Fibroblast of lung (primary cell): ENCODE results near the gene ZNF579. TPM values are rescaled to one million over a fixed set of nuclear protein-coding genes. Genes with fewer than 3 reads are reported as not detected.

Experiments used
- DNase-seq, 2 donors: peaks; one replicate each; pipeline versions ENCODE4 v3.0.0 to v3.0.0-alpha.2; 2010; ENCODE audit warnings: low read depth in 2 of 2
- H2AFZ ChIP-seq: 2 replicates; pipeline ENCODE4 v1.5.1; 2012; ENCODE audit warnings: low read length, control low read depth, inconsistent platforms
- H3K27ac ChIP-seq: 2 replicates; pipeline ENCODE4 v1.5.1; 2011; ENCODE audit warnings: low read length, control low read depth; ENCODE audit not compliant: insufficient read depth
- H3K27me3 ChIP-seq: 2 replicates; pipeline ENCODE4 v1.5.1; 2011; ENCODE audit warnings: mild to moderate bottlenecking, low read length; ENCODE audit not compliant: control insufficient read depth, insufficient read depth
- H3K36me3 ChIP-seq: 2 replicates; pipeline ENCODE4 v1.5.1; 2011; ENCODE audit warnings: low read length; ENCODE audit not compliant: control insufficient read depth, insufficient read depth
- H3K4me1 ChIP-seq: 2 replicates; pipeline ENCODE4 v1.5.1; 2011; ENCODE audit warnings: low read length; ENCODE audit not compliant: control insufficient read depth, insufficient read depth; ENCODE audit errors: extremely low read depth
- H3K4me2 ChIP-seq: 2 replicates; pipeline ENCODE4 v1.5.1; 2011; ENCODE audit warnings: low read length, control low read depth; ENCODE audit not compliant: insufficient read depth; ENCODE audit errors: extremely low read depth
- H3K4me3 ChIP-seq, 4 experiments: fragments of 200-600 bp in 1 of 4; sonication (generic) in 1 of 4; replicated peaks in 1 of 4; 2 replicates each; pipeline ENCODE4 v1.5.1; 2011 to 2016; ENCODE audit warnings: low read length in 4 of 4, low read depth in 3 of 4, mild to moderate bottlenecking in 3 of 4, control low read depth in 2 of 4, inconsistent platforms in 1 of 4, mixed read lengths in 1 of 4; ENCODE audit not compliant: insufficient read depth in 1 of 4; ENCODE audit errors: control extremely low read depth in 1 of 4
- H3K79me2 ChIP-seq: 2 replicates; pipeline ENCODE4 v1.5.1; 2012; ENCODE audit warnings: mild to moderate bottlenecking, low read length, inconsistent platforms; ENCODE audit not compliant: control insufficient read depth, insufficient read depth
- H3K9ac ChIP-seq: 2 replicates; pipeline ENCODE4 v1.5.1; 2011; ENCODE audit warnings: mild to moderate bottlenecking, low read length, control low read depth; ENCODE audit not compliant: insufficient read depth
- H3K9me3 ChIP-seq: 2 replicates; pipeline ENCODE4 v1.5.1; 2012; ENCODE audit warnings: low read depth, low read length; ENCODE audit not compliant: control insufficient read depth, insufficient read depth
- H4K20me1 ChIP-seq: 2 replicates; pipeline ENCODE4 v1.5.1; 2011; ENCODE audit warnings: low read length; ENCODE audit not compliant: control insufficient read depth, insufficient read depth; ENCODE audit errors: extremely low read depth
- EZH2 ChIP-seq: IDR thresholded peaks from 2 replicates; pipeline ENCODE4 v1.5.1; 2012; ENCODE audit warnings: low read length, control low read depth, mild to moderate bottlenecking; ENCODE audit errors: missing control alignments
- polyA plus RNA-seq, 2 donors: library from polyadenylated mRNA; depleted of rRNA in 1 of 2; stranded (reverse) in 1 of 2; unstranded in 1 of 2; fragments of >200 nt; gene quantifications; 2 replicates each; pipeline ENCODE4 v1.2.1, GENCODE V29; 2011 to 2012; ENCODE audit warnings: missing spikeins in 1 of 2
- total RNA-seq: library from RNA; depleted of rRNA; stranded (reverse); fragments of >200 nt; gene quantifications from 2 replicates; pipeline ENCODE4 v1.2.1, GENCODE V29; 2014
- TF ChIP-seq, protein P1 (sequence below), 2 donors: IDR thresholded peaks in 1 of 2; conservative IDR thresholded peaks in 1 of 2; 1 replicate in 1 of 2; 2 replicates in 1 of 2; pipeline ENCODE4 v1.5.1; 2011 to 2012; ENCODE audit warnings: low read length in 2 of 2, control low read depth in 1 of 2, inconsistent platforms in 1 of 2, low read depth in 1 of 2, mild to moderate bottlenecking in 1 of 2

Gene ZNF579
- total and polyA plus RNA-seq, 2 donors (not counting 1 experiment from before 2014, with no cell fraction given): 4.2 to 5.4 TPM

DNA sequence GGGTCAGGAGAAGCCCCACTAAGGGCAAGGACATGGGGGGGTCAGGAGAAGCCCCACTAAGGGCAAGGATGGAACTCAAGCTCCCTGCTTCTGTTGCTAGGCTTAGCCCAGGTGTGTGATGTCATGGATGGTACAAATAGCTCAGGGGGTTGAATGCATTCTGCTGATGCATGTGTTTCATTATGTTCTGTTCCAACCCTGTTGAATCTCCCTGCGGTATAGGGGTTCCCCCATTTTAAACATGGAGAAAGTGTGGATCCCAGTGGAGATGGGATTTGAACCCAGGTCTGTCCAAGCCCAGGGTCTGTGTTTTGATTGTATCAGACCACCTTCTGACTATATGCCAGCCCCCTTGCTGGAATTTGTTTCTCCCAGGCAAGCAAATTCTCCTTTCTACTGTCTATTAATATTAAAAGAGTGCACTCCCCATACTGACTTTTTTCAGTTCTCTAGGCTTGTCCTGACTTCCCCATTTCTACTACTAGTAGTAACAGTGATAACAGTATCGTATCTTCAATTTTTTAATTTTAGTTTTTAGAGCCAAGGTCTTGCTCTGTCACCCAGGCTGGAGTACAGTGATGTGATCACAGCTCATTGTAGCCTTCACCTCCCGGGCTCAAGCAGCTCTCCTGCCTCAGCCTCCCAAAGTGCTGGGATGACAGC is 31.5 kb upstream of the ZNF579 start:
- DNase-seq: no peak
- TF ChIP-seq, protein P1, sequence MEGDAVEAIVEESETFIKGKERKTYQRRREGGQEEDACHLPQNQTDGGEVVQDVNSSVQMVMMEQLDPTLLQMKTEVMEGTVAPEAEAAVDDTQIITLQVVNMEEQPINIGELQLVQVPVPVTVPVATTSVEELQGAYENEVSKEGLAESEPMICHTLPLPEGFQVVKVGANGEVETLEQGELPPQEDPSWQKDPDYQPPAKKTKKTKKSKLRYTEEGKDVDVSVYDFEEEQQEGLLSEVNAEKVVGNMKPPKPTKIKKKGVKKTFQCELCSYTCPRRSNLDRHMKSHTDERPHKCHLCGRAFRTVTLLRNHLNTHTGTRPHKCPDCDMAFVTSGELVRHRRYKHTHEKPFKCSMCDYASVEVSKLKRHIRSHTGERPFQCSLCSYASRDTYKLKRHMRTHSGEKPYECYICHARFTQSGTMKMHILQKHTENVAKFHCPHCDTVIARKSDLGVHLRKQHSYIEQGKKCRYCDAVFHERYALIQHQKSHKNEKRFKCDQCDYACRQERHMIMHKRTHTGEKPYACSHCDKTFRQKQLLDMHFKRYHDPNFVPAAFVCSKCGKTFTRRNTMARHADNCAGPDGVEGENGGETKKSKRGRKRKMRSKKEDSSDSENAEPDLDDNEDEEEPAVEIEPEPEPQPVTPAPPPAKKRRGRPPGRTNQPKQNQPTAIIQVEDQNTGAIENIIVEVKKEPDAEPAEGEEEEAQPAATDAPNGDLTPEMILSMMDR (conservative IDR thresholded peaks at IDR 0.05 in 1 of 2, IDR thresholded peaks at IDR 0.05 in 1 of 2; ENCODE audit: low read depth in 1 of 2, low read length in 2 of 2): no peak
- no peak for TF ChIP-seq EZH2
- H3K9me3 ChIP-seq: no peaks in the 10 kb centered on the region
- no peak overlapping the region for H3K4me2 ChIP-seq
- peaks cover 21% of the 10 kb centered on the region for H3K36me3 ChIP-seq
- peaks cover 20% of the 10 kb centered on the region for H3K79me2 ChIP-seq
- no peak overlapping the region for H3K27ac ChIP-seq
- H3K9ac ChIP-seq: no peak overlapping the region
- no peaks in the 10 kb centered on the region for H3K4me1 ChIP-seq
- H3K4me3 ChIP-seq: no peak overlapping the region
- no peak overlapping the region for H2AFZ ChIP-seq
- H4K20me1 ChIP-seq: no peaks in the 10 kb centered on the region
- no peaks in the 10 kb centered on the region for H3K27me3 ChIP-seq

DNA sequence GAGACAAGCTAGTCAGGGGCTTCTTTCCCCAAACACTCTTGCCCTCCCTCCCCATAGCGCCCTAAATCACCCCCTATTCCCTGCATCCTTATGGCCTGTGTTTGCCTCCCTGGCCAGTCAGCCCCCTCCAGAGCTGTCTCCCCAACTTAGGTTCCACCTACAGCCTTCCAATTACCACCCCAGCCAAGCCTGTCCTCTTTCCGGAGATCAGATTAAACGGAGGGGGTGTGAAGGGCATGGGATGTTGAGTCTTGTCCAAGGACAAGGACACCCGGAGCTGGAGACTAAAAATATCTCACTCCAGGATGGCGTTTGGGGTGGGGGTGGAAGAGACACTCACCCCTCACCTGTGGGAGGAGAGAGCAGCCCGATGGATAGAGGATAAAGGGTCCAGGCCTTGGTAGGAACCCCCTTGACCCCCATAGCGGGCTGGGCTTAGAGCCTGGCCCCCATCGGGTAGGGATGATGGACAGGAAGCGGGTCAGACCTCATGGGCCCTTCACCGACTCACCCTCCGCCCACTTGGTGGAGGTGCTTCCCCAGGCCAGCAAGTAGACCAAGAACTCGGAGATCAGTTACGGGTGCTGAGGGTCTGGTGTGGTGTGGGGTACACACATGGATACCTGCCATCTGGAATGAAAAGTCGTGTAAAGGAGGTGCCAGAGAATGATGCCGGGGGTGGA is 30.8 kb upstream of the ZNF579 start:
- Histone ChIP-seq H4K20me1 (no peaks in the 10 kb centered on the region), H3K4me2 (no peak overlapping the region), H3K27me3 (no peaks in the 10 kb centered on the region), H3K9ac (no peak overlapping the region), H2AFZ (no peak overlapping the region), H3K36me3 (peaks cover 17% of the 10 kb centered on the region), H3K9me3 (no peaks in the 10 kb centered on the region), H3K79me2 (peaks cover 27% of the 10 kb centered on the region), H3K4me1 (peaks cover 2% of the 10 kb centered on the region), H3K4me3 (no peak overlapping the region), H3K27ac (no peak overlapping the region)
- DNase-seq: no peak
- TF ChIP-seq, protein P1 (conservative IDR thresholded peaks at IDR 0.05 in 1 of 2, IDR thresholded peaks at IDR 0.05 in 1 of 2; ENCODE audit: low read depth in 1 of 2, low read length in 2 of 2): no peak
- no peak for TF ChIP-seq EZH2

DNA sequence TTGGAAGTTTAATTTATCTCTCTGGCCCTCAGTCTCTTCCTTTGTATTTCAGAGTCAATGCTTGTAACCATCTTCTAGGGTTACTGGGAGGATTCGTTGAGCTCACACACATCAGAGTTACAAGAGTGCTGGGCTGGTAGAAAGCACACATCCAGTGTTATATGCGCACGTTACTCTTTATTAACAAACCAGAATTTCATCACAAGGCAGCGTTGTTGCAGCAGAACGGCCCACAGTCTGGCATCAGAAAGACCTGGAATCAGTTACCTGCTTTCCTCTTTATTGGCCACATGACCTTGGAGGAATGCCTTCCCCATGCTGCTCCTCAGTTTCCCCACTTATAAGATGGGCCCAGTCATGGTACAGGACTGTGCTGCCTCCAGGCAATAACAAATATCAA is 28.7 kb upstream of the ZNF579 start:
- H3K4me3 ChIP-seq: no peak overlapping the region
- no peak overlapping the region for H3K27ac ChIP-seq
- TF ChIP-seq, protein P1 (conservative IDR thresholded peaks at IDR 0.05 in 1 of 2, IDR thresholded peaks at IDR 0.05 in 1 of 2; ENCODE audit: low read depth in 1 of 2, low read length in 2 of 2): no peak
- TF ChIP-seq EZH2: no peak
- no peaks in the 10 kb centered on the region for H3K9me3 ChIP-seq
- no peaks in the 10 kb centered on the region for H4K20me1 ChIP-seq
- no peaks in the 10 kb centered on the region for H3K27me3 ChIP-seq
- H3K9ac ChIP-seq: no peak overlapping the region
- H2AFZ ChIP-seq: no peak overlapping the region
- peaks cover 34% of the 10 kb centered on the region for H3K79me2 ChIP-seq
- peaks cover 5% of the 10 kb centered on the region for H3K36me3 ChIP-seq
- H3K4me1 ChIP-seq: peaks cover 6% of the 10 kb centered on the region
- no peak overlapping the region for H3K4me2 ChIP-seq
- no peak for DNase-seq
